Ovary (tissue), 3 donors: ENCODE results near the gene CHID1.

Experiments used
- EP300 ChIP-seq: sonication (generic); formaldehyde crosslinking; IDR thresholded peaks from one replicate; pipeline ENCODE4 v1.6.1; 2017; ENCODE audit warnings: antibody characterized with exemption
- POLR2A ChIP-seq: fragments of 450-650 bp; IDR thresholded peaks from one replicate; pipeline ENCODE4 v1.6.1; 2017; ENCODE audit warnings: antibody characterized with exemption, mild to moderate bottlenecking, moderate library complexity
- TF ChIP-seq, protein P1 (sequence below), 3 donors: fragments of 450-650 bp in 2 of 3; fragments of 200-600 bp in 1 of 3; IDR thresholded peaks; one replicate each; pipeline versions ENCODE4 v1.5.1 to v1.8.0; 2016 to 2022; ENCODE audit warnings: antibody characterized with exemption in 3 of 3, mild to moderate bottlenecking in 1 of 3
- donor health status: DM: no; HTN: no; CAD: no.

DNA sequence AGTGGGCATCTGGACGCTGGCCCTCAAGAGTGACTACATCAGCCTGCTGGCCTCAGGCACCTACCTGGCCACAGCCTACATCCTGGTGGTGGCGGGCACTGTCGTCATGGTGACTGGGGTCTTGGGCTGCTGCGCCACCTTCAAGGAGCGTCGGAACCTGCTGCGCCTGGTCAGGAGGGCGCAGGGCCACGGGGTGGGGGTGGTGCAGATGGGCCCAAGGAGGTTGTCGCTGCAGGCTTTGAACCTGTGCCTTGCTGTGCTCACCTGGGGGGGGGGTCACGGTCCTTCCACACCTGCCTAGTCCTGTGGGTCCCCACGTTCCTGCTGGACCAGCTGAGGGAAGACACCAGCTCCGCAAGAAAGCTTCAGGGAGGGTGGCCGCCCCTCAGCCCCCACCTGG, 74.3 kb downstream of the CHID1 start:
- TF ChIP-seq POLR2A (no peak), EP300 (no peak)
- TF ChIP-seq, protein P1, sequence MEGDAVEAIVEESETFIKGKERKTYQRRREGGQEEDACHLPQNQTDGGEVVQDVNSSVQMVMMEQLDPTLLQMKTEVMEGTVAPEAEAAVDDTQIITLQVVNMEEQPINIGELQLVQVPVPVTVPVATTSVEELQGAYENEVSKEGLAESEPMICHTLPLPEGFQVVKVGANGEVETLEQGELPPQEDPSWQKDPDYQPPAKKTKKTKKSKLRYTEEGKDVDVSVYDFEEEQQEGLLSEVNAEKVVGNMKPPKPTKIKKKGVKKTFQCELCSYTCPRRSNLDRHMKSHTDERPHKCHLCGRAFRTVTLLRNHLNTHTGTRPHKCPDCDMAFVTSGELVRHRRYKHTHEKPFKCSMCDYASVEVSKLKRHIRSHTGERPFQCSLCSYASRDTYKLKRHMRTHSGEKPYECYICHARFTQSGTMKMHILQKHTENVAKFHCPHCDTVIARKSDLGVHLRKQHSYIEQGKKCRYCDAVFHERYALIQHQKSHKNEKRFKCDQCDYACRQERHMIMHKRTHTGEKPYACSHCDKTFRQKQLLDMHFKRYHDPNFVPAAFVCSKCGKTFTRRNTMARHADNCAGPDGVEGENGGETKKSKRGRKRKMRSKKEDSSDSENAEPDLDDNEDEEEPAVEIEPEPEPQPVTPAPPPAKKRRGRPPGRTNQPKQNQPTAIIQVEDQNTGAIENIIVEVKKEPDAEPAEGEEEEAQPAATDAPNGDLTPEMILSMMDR (IDR thresholded peaks at IDR 0.05) = no peak
